Frontal cortex (tissue), 4 donors: ENCODE measurements around the gene IQCC. TPM values are rescaled to one million over a fixed set of nuclear protein-coding genes. Genes with fewer than 3 reads are reported as not detected.
A peak's percentile ranks its signal among the peaks of the same experiment; 100 is the strongest.

Experiments
- DNase-seq, 2 donors: peaks; one replicate each; pipeline ENCODE4 v3.0.0; 2012; ENCODE audit warnings: low spot score in 2 of 2
- FAIRE-seq: peaks from 2 replicates; lab custom pipeline; 2012; peaks lifted over from hg19 to GRCh38; lab: Jason Lieb, UNC
- total RNA-seq: library from RNA; depleted of rRNA; stranded (reverse); fragments of >200 nt; gene quantifications from one replicate; pipeline ENCODE4 v1.2.3, GENCODE V29; 2014
- donor health status: control.
- donor health status: control.
- donor health status: control.

Gene IQCC
- total RNA-seq, 1 donor from 2014 or later, result 3.3 TPM

DNA sequence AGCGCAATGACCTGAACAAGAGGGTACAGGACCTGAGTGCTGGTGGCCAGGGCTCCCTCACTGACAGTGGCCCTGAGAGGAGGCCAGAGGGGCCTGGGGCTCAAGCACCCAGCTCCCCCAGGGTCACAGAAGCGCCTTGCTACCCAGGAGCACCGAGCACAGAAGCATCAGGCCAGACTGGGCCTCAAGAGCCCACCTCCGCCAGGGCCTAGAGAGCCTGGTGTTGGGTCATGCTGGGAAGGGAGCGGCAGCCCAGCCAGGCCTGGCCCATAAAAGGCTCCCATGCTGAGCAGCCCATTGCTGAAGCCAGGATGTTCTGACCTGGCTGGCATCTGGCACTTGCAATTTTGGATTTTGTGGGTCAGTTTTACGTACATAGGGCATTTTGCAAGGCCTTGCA is 10.5 kb upstream of the IQCC start:
- no peak for FAIRE-seq
- DNase-seq, result no peak

DNA sequence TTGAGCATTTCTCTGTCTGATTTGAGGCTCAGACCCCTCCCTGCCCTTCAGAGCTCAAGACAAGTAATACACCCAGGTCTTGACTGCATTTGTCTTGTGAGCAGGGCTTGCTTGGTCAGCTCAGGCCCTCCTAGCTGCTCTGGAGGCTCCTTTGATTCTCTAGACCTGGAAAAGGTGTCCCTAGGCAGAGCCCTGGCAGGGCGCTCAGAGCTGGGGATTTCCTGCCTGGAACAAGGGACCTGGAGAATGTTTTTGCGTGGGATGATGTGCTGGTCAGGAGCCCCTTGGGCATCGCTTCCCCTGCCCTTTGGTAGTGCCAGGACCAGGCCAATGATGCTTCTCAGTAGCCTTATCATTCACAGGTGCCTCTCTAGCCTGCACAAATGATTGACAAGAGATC is 9.9 kb upstream of the IQCC start:
- FAIRE-seq, result no peak
- DNase-seq, result no peak

DNA sequence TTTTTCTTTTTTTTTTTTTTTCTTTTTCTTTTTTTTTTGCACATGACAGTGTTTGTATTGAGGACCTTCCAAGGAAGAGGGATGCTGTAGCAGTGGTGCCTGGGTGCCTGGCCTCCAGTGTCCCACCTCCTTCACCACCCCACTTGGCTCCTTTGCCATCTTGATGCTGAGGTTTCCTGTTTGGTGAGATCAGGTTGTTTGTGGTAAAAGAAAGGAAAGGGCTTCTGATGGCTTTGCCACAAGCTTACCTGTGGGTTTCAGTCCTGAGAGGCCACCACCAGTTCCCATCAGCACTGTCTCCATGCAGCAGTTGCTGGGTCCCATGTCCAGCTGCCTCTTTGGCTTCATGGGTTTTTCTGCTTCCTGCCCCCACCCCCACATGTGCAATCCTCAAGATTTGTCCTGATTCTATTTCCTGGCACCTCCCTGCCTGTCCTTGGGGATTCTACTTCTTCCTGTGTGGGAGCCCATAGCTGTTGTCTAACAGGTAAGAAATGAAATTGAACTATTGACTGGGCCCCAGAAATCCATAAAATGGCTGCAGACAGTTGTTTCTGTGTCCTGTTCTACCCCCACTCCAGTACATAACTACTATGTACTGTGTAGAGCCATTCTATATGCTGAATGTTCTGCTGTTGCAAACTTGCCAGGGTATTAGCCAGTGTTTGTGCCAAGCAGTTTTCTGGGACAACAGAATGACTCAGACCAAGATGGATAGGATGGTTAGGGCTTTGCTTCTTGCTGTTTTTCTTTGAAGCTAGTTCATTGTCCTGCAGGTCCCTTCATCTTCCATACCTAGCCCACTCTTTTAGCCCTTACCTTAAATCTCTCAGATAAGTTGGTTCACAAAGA is 9.3 kb upstream of the IQCC start:
- DNase-seq (no peak), FAIRE-seq (no peak)

DNA sequence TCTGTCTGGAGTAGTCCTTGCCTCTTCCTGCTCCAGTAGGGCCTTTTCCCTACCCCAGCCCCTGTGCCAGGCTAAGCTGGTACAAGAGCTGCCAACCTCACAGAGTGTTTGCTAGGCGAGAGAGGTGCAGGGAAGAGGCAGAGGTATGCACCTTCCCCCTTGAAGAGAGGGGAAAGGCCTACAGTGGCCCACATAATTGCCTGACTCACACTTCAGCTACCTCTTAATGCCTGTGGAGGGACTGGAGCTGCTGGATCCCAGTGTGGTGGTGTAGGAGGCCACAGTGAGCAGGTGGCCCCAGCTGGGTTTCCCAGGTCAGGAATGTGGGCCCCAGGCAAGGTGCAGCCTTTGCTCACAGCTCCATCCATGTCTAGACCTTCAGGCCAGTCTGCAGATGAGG is 8.4 kb upstream of the IQCC start:
- DNase-seq, result no peak
- no peak for FAIRE-seq

DNA sequence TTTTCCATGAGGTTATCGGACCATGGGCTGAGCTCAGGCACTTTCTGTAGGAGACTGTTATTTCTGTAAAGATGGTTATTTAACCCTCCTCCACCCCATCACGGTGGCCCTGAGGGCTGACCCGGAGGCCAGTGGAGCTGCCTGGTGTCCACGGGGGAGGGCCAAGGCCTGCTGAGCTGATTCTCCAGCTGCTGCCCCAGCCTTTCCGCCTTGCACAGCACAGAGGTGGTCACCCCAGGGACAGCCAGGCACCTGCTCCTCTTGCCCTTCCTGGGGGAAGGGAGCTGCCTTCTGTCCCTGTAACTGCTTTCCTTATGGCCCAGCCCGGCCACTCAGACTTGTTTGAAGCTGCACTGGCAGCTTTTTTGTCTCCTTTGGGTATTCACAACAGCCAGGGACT is 7.6 kb upstream of the IQCC start:
- FAIRE-seq, result no peak

DNA sequence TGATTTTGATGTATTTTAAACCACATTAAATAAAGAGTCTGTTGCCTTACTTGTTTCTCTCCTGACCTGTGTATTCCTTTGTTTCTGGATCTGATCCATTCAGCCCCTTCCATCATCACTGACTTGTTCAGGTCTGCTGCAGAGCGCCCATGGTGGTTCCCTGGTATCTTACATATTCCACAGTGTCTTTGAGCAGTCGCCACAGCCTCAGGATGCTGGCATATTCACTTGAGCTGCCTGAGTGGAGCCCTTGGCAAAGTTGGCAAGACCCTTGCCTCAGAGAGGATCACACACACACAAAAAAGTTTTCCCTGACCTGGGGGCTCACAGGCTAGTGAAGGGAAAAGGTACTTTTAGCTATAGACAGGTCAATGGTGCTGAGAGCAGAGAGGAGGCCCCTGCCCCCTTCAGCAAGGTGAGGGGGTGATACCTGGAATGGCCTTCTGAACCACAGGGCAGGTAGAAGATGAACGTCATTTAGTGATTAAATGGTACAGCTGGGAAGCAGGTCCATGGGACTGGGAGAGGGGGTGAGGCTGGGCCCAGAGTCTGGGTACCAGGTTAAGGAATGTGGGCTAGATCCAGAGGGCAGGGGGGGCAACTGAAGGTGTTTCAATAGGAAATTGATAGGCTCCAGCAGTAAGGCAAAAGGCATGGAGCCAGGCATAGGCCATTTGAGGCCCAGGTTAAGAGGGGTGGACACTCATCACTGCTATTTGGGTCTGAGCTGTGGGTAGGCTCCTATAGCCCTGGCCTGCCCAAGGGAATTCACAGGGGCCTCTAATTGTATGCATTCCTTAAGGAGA is 7.0 kb upstream of the IQCC start:
- DNase-seq (no peak), FAIRE-seq (no peak)

More for the DNA sequence above, 7.6 kb upstream of the IQCC start:
- no peak for DNase-seq

DNA sequence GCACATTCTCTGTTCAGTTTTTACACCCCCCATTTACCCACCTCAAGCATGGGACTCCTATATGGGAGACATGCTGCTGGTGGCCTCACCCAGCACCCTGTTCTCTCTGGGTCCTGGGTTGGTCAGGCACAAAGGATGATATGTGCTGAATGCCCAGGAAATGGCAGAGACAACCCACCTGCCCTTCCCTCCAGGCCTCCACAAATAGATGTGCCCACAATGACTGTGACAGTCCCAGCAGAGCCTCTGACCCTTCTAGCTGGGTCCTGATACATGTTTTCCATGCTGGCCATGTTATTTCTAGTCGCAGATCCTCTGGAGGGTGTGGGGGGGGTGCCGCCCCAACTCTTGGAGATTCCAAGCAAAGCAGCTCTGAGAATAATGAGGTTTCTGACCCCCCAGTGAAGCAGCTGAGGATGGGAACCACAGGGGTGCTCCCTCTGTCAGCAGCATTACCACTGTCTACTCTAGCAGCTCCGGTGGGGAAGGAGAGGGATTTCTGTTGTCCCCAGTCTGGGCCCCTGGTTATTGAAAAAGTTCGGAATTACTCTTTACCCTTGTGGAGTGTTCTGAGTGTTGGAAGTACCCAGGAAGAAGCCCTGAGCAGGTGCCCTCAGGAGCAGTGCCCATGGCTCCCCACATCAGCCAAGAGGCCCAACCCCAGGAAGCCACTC is 6.3 kb upstream of the IQCC start:
- no peak for FAIRE-seq
- DNase-seq, result no peak

DNA sequence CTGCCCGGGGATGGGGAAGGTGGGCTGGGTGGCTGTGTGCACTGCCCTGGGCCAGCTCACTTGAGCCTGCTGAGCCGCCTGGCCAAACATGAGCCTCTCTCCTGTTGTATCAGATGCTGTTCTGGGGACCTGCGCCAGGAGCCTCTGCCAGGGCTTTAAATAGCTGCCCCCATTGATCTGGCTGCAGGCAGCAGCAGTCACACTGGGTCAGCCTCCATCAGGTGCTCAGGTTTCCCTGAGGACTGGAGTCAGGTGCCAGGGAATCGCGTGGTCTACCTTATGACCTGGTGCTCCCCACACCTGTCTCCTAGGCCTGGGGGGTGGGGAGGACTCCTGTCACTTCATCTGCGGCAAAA is 5.8 kb upstream of the IQCC start:
- FAIRE-seq (no peak), DNase-seq (peak in 1 of 2 donors; percentile 38)

DNA sequence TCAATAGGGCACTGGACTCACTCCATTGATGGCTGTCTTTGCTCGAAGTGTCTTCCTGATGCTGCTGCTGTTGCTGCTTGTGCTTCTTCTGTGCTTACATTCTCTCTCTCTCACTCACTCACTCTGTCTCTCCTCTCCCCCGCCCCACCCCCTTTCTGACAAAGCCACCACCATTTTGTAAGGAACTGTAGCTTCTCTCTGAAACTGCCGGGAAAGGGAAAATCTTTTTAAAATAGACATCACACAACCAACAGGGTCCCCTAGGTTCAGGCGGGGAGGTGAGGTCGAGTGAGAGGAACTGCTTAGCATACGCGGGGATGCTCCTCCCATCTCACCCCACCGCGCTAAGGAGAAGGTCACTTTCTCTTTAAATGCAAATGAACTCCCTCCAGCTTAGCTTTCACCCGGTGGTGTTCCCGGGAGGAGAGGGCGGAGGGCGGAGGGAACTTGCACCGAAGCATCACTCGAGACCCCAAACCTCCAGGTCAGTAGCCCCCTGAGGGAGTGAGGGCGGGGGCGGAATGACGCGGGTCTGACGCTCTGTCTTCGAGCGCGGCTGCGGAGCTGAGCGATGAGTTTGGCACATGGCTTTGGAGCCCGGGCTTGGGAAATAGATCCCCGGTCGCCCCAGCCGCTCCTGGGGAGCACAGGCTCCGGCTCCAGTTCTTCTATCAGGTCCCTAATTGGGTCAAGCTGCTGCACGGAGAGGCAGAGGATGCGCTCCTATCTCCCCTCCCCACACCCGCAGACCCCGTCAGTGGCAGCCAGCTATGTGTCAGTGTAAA is 5.1 kb upstream of the IQCC start, which contains the start of gene CCDC28B:
TSS of gene CCDC28B (plus strand) at position 370 of the 785 bp plus-strand sequence. CDS start 1,341 bp downstream, outside the sequence.
- FAIRE-seq, result no peak
- peak; percentile 59 to 79 for DNase-seq

DNA sequence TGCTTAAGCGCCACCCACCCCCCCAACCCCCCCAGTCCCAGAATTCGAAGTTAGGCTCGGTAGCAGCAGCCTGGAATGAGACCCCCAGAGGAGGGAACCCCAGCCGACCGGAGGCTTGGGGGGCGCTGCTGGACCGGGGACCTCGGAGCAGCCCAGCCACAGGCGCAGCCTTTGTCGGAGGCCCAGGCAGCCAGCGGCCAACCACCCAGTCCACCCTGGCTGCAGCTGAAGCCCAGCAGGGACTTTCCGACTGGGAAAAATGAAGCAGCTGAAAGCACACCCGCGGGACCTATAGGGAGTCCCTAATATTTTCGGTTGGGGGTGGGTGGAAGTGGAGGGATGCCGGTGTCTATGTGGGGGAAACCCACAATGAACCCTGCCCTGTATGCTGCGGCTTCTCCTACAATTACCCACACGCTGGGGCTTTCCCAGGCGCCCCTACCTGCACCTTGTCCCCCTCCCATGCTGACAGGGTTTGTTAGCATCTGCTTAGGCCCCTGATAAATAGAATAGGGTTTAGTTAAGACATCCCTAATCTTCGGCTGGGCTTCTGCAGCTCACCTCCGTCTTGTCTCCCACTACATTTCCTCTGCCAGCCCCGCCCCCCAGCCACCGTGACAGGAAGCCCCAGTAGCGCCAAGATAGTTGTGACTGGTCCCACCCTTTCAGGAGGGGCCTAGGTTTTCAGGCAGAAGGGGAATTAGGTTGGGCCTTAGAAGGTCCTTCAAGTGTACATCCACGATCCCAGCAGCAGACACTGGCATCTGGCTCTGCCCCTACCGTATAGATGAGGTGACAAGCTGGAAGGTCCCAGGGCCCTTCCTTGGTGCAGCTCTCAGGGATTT is 4.2 kb upstream of the IQCC start:
- FAIRE-seq, result no peak
- DNase-seq, result peak in 1 of 2 donors; percentile 53

DNA sequence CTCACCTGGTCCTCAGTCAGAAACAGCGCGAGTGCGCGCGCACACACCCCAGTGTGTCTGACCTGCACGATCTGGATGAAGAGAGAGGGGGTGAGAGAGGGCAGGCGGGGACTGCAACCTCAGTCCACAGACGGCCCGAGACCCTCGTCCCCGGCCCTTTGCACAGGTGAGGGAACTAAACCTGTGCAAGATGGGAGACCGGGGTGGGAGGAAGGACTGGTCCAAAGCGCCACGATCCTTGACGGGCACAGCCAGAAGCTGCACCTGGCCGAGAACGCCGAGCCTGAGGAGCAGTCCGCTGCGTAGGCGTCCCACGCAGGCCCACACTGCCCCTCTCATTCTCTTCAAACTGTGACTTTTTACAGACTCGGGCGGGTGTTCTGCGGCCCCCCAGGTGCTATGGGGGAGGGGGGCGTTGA is 519 bp upstream of the IQCC start:
- no peak for DNase-seq
- FAIRE-seq, result no peak

DNA sequence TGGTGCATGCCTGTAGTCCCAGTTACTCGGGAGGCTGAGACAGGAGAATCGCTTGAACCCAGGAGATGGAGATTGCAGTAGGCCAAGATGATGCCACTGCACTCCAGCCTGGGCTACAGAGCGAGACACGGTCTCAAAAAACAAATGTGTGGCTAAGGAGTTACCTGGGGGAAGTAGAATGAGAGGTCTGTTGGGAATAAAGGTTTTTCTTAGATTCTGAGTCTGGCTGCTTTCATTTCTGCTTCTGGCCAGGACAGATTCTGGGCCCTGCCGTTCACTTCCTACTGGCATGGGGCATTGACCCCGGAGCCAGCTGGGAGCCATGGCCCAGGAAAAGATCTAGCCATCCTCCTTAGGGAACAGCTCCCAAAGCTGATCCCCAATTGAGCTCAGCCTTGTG is 3.0 kb downstream of the IQCC start:
- FAIRE-seq (no peak), DNase-seq (no peak)

DNA sequence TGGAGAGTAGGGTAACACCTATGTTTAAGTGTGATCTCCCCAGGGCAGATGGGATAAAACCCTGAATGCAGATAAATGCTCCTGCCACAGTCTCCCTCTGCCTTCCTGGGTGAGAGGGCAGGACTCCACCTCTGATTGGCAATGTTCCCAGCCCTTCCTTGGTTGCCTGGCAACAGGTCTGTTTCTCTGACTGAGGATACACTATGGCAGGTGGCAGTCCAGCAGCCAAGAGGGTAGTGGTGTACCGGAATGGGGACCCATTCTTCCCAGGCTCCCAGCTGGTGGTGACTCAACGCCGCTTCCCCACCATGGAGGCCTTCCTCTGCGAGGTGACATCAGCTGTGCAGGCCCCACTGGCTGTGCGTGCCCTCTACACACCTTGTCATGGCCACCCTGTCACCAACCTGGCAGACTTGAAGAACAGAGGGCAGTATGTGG is 3.4 kb downstream of the IQCC start, which contains the start of gene DCDC2B:
TSS of gene DCDC2B (plus strand) at position 199 of the 438 bp plus-strand sequence. CDS start at position 204, 5 bp downstream.
- no peak for FAIRE-seq
- DNase-seq, result no peak

DNA sequence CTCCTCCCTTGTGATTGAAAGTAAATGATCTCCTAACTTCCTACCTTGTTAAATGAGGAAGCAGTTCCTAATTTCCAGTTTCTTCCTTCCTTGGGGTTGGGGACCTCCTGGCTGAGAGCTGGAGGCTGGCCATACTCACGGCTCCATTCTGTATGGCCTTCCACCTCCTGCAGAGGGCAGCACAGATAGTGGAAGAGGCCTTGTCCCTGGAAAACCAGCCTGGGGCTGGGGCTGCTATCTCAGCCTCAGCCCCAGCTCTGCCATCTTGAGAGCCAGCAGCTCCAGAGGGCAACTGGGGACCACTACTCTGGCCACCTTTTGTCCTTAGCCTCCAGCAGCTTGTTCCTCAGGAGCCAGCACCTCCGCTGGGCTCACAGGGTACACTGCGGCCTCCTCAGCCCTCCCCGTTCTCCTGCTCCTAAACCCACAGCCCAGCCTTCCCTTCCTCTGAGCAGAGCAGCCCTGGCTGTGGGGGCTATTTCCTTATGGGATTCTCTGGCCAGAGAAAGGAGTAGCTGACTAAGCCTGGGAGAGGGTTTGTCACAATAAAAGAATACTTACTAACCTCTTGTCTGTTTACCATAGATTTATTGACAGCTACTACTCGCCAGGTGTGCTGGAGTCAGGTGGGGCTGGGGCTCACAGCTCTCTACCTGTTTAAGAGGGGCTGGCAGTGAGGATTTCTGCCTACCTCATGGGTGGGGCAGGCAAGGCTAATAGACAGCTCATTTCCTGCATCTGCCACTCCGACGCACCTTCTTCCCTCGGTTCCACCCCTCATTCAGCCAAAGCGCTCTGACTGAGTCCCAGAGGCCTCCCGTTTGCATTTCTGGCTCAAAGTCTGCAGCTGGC is 10.4 kb downstream of the IQCC start:
- peak in 1 of 2 donors; percentile 67 for DNase-seq
- no peak for FAIRE-seq

DNA sequence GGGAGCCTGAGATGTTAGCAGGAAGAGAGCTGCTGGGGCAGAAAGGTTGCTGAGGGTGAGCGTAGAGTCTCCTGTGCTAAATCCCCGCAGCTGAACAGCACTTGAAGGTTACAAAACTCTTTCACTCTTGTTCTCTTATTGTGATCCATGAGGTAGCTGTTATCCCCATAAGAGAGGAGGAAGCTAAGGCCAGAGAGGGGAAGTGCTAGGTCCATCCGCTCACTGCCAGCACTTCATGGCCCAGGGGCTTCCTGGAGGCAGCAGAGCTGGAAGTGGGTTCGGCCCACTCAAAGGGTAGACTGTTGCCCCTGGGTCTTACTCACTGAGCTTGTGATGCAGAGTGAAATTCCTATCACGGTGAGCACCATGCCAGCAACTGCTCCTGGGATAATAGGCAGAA is 11.1 kb downstream of the IQCC start:
- FAIRE-seq, result no peak
- DNase-seq, result no peak

DNA sequence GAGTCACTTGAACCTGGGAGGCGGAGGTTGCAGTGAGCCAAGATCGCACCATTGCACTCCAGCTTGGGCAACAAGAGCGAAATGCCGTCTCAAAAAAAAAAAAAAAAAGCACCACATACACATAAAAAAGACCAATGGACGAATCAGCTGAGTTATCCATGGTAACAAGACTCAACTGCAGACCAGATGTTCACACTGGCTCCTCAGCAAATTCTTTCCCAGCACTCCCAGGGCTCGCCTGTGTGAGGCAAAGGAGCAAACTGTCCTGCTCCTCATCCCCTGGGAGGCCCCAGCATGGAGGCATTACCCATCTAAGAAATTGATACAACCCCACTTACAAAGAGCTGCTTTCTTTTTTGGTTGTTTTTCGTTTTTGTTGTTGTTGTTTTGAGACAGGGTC is 13.6 kb downstream of the IQCC start:
- FAIRE-seq, result no peak
- DNase-seq, result no peak

DNA sequence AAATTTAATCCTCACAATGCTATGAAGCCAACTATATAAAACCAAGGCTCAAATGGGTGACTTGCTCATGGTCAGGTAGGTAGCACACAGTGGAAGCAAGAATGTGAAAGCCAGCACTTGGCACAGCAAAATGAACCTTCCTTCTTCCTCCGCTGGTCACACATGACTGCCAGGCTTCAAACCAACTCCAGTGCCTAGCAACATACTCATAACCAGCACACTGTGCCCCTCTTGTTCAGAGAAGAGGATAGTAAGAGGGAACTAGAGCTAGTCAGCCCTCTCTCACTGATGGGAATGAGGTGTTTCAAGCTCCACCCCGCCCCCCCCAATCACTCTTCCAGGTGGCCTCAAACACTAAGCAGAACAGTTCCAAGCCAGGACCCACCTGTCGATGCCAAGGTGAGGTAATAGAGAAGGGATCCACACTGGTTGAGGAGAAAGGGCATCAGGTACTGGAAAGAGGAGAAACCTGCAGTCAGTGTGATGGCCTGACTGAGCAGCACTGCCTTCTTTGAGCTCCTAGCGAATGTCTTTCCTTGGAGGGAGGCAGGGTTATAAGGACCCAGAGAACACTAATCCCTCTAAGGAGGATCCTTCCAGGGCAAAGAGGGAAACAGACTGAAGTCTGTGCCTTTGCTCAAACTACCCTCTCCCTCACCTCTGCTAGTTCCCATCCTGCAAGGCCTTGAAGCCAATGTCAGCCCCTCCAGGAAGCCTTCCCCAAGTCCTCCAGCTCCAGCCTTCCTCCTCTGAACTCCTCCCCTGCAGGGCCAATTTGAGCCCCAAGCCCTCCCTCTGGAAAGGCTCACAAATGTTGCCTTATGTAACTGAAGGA is 15.5 kb downstream of the IQCC start:
- FAIRE-seq, result no peak

More for the DNA sequence above, 15.5 kb downstream of the IQCC start:
- DNase-seq, result no peak
